HEK293 (cell line): ENCODE results near the gene PKNOX2.
A peak's percentile ranks its signal among the peaks of the same experiment; 100 is the strongest.

Experiments used
- CTCF ChIA-PET: fragments of 350-600 bp; formaldehyde crosslinking; extraction: SDS; loops from one replicate; lab custom pipeline; 2021; ENCODE audit warnings: antibody characterized with exemption; lab: Yijun Ruan, JAX
- POLR2A ChIA-PET: fragments of 300-600 bp; formaldehyde crosslinking; extraction: SDS; loops from one replicate; lab custom pipeline; 2020; ENCODE audit warnings: antibody characterized with exemption, inconsistent platforms; lab: Yijun Ruan, JAX
- H3K27ac ChIP-seq: fragments of 200-500 bp; sonication (Bioruptor generic); 2 replicates; pipeline ENCODE4 v1.5.1; 2014; ENCODE audit warnings: low read depth, low read length, control low read depth, inconsistent platforms; ENCODE audit errors: extremely low read depth
- H3K36me3 ChIP-seq, 2 experiments: fragments of 200-500 bp in 1 of 2; sonication (Bioruptor generic) in 1 of 2; 1 replicate in 1 of 2; 2 replicates in 1 of 2; pipeline ENCODE4 v1.5.1; 2014 to 2017; ENCODE audit warnings: inconsistent platforms in 2 of 2, low read length in 2 of 2; ENCODE audit not compliant: control insufficient read depth in 2 of 2, insufficient read depth in 1 of 2
- H3K4me1 ChIP-seq: fragments of 200-500 bp; sonication (Bioruptor generic); 2 replicates; pipeline ENCODE4 v1.5.1; 2014; ENCODE audit warnings: mild to moderate bottlenecking, low read length, inconsistent platforms; ENCODE audit not compliant: control insufficient read depth, insufficient read depth
- H3K4me3 ChIP-seq: 2 replicates; pipeline ENCODE4 v1.5.1; 2011; ENCODE audit warnings: low read depth, mild to moderate bottlenecking, control low read depth, low read length, moderate library complexity
- H3K9me3 ChIP-seq: fragments of 200-500 bp; sonication (Bioruptor generic); 2 replicates; pipeline ENCODE4 v1.5.1; 2014; ENCODE audit warnings: low read depth, low read length, inconsistent platforms; ENCODE audit not compliant: control insufficient read depth, insufficient read depth
- BCL11A ChIP-seq: fragments of 450-650 bp; formaldehyde crosslinking; IDR thresholded peaks from 2 replicates; pipeline ENCODE4 v1.5.1; 2016; ENCODE audit warnings: low read depth, missing biosample characterization, missing genetic modification characterization
- GLI4 ChIP-seq: fragments of 450-650 bp; formaldehyde crosslinking; IDR thresholded peaks from 2 replicates; pipeline ENCODE4 v1.5.1; 2016; ENCODE audit warnings: missing biosample characterization, missing genetic modification characterization
- GLIS1 ChIP-seq: fragments of 450-650 bp; formaldehyde crosslinking; IDR thresholded peaks from 2 replicates; pipeline ENCODE4 v1.5.1; 2016; ENCODE audit warnings: missing biosample characterization, missing genetic modification characterization
- SCRT1 ChIP-seq: fragments of 450-650 bp; formaldehyde crosslinking; IDR thresholded peaks from 2 replicates; pipeline ENCODE4 v1.5.1; 2016; ENCODE audit warnings: missing biosample characterization, missing genetic modification characterization, borderline replicate concordance
- SCRT2 ChIP-seq: fragments of 450-650 bp; formaldehyde crosslinking; IDR thresholded peaks from 2 replicates; pipeline ENCODE4 v1.5.1; 2016; ENCODE audit warnings: missing biosample characterization, missing genetic modification characterization
- YY2 ChIP-seq: fragments of 450-650 bp; formaldehyde crosslinking; IDR thresholded peaks from 2 replicates; pipeline ENCODE4 v1.5.1; 2016; ENCODE audit warnings: missing biosample characterization, missing genetic modification characterization
- ZBTB11 ChIP-seq: fragments of 450-650 bp; formaldehyde crosslinking; conservative IDR thresholded peaks from 2 replicates; pipeline ENCODE4 v1.5.1; 2016; ENCODE audit warnings: low read depth, missing biosample characterization, missing genetic modification characterization
- ZBTB20 ChIP-seq: fragments of 450-650 bp; formaldehyde crosslinking; IDR thresholded peaks from 2 replicates; pipeline ENCODE4 v1.5.1; 2016; ENCODE audit warnings: missing biosample characterization, missing genetic modification characterization
- ZFHX2 ChIP-seq: fragments of 450-650 bp; formaldehyde crosslinking; conservative IDR thresholded peaks from 2 replicates; pipeline ENCODE4 v1.5.1; 2016; ENCODE audit warnings: missing biosample characterization, missing genetic modification characterization
- ZNF114 ChIP-seq: fragments of 450-650 bp; formaldehyde crosslinking; IDR thresholded peaks from 2 replicates; pipeline ENCODE4 v1.5.0; 2017; ENCODE audit warnings: missing biosample characterization, missing genetic modification characterization
- ZNF175 ChIP-seq: fragments of 450-650 bp; formaldehyde crosslinking; IDR thresholded peaks from 2 replicates; pipeline ENCODE4 v1.5.1; 2016; ENCODE audit warnings: missing biosample characterization, missing genetic modification characterization
- ZNF211 ChIP-seq: fragments of 450-650 bp; formaldehyde crosslinking; IDR thresholded peaks from 2 replicates; pipeline ENCODE4 v1.5.1; 2016; ENCODE audit warnings: low read depth, missing biosample characterization, missing genetic modification characterization
- ZNF274 ChIP-seq, 2 experiments: fragments of 200-500 bp in 1 of 2; fragments of 450-650 bp in 1 of 2; sonication (Bioruptor generic) in 1 of 2; formaldehyde crosslinking in 1 of 2; IDR thresholded peaks; 2 replicates each; pipeline versions ENCODE4 v1.5.1 to v1.6.1; 2014 to 2016; ENCODE audit warnings: borderline replicate concordance in 1 of 2, inconsistent platforms in 1 of 2, low read length in 1 of 2, missing biosample characterization in 1 of 2, missing genetic modification characterization in 1 of 2
- ZNF530 ChIP-seq: fragments of 450-650 bp; formaldehyde crosslinking; IDR thresholded peaks from 2 replicates; pipeline ENCODE4 v1.5.1; 2016; ENCODE audit warnings: low read depth, missing biosample characterization, missing genetic modification characterization
- ZNF548 ChIP-seq: fragments of 450-650 bp; formaldehyde crosslinking; IDR thresholded peaks from 2 replicates; pipeline ENCODE4 v1.5.1; 2016; ENCODE audit warnings: missing biosample characterization, missing genetic modification characterization
- ZNF549 ChIP-seq: fragments of 450-650 bp; IDR thresholded peaks from 2 replicates; pipeline ENCODE4 v1.5.1; 2018; ENCODE audit warnings: missing biosample characterization, missing genetic modification characterization, mild to moderate bottlenecking, inconsistent platforms, moderate library complexity
- ZNF558 ChIP-seq: fragments of 450-650 bp; formaldehyde crosslinking; IDR thresholded peaks from 2 replicates; pipeline ENCODE4 v1.5.1; 2016; ENCODE audit warnings: missing biosample characterization, missing genetic modification characterization
- ZNF571 ChIP-seq: fragments of 450-650 bp; formaldehyde crosslinking; IDR thresholded peaks from 2 replicates; pipeline ENCODE4 v1.5.0; 2017; ENCODE audit warnings: missing biosample characterization, missing genetic modification characterization
- ZNF585B ChIP-seq: fragments of 450-650 bp; formaldehyde crosslinking; IDR thresholded peaks from 2 replicates; pipeline ENCODE4 v1.5.1; 2016; ENCODE audit warnings: missing biosample characterization, missing genetic modification characterization
- ZNF600 ChIP-seq: fragments of 450-650 bp; formaldehyde crosslinking; IDR thresholded peaks from 2 replicates; pipeline ENCODE4 v1.5.1; 2016; ENCODE audit warnings: missing biosample characterization, missing genetic modification characterization
- ZNF654 ChIP-seq: fragments of 450-650 bp; formaldehyde crosslinking; IDR thresholded peaks from 2 replicates; pipeline ENCODE4 v1.5.1; 2016; ENCODE audit warnings: low read depth, missing biosample characterization, missing genetic modification characterization

PKNOX2 gene

GRCh38 chr11:125431481-125431880 lies 266.9 kb downstream of the PKNOX2 start:
- TF ChIP-seq ZNF600 (tag by site-specific recombination) (no peak), ZNF114 (tag by site-specific recombination) (no peak), ZNF175 (tag by site-specific recombination) (no peak), GLI4 (tag by site-specific recombination) (no peak), ZBTB11 (tag by site-specific recombination) (no peak), ZNF558 (tag by site-specific recombination) (no peak), BCL11A (no peak), YY2 (tag by site-specific recombination) (no peak), ZNF211 (no peak), ZNF549 (tag by site-specific recombination) (no peak), ZBTB20 (tag by site-specific recombination) (no peak), ZNF530 (no peak)
- Histone ChIP-seq H3K9me3 (no peaks in the 10 kb centered on the region), H3K4me3 (no peak overlapping the region), H3K27ac (no peak overlapping the region), H3K36me3 (peaks cover 0 to 18% of the 10 kb centered on the region in 2 experiments; a peak in 1 of 3 replicates), H3K4me1 (no peaks in the 10 kb centered on the region)
- POLR2A ChIA-PET: no interaction called here
- CTCF ChIA-PET: interaction anchor here (0.6 to 10.0 kb wide), 12 partner anchors 8 to 755 kb away, joined by 3 to 81 read pairs (median 4); no protein-coding TSS in a partner anchor

- Histone ChIP-seq H3K4me1 (no peaks in the 10 kb centered on the region), H3K27ac (no peak overlapping the region), H3K9me3 (no peaks in the 10 kb centered on the region), H3K36me3 (peaks cover 0 to 18% of the 10 kb centered on the region in 2 experiments; a peak in 1 of 3 replicates), H3K4me3 (no peak overlapping the region)
- ChIA-PET CTCF (interaction anchor here (0.6 to 10.0 kb wide), 21 partner anchors 9 to 811 kb away, joined by 3 to 81 read pairs (median 5); partner anchors contain the start of gene TBRG1), POLR2A (interaction anchor here (0.6 to 0.8 kb wide), 2 partner anchors 69 to 145 kb away, joined by 3 to 8 read pairs; no protein-coding TSS in a partner anchor)
- TF ChIP-seq ZNF571 (tag by site-specific recombination) (no peak), ZNF585B (tag by site-specific recombination) (no peak), ZNF274 (IDR thresholded peaks at IDR 0.05; ENCODE audit: low read length) (no peak), ZNF274 (tag by site-specific recombination; IDR thresholded peaks at IDR 0.05; ENCODE audit: borderline replicate concordance) (no peak), ZNF654 (tag by site-specific recombination) (peak; percentile 54), ZNF548 (tag by site-specific recombination) (no peak), YY2 (tag by site-specific recombination) (no peak)
These were observed 269.0 kb downstream of the PKNOX2 start for GRCh38 chr11:125433454-125434121.

- Histone ChIP-seq H3K27ac (no peak overlapping the region), H3K9me3 (no peaks in the 10 kb centered on the region), H3K36me3 (peaks cover 0 to 8% of the 10 kb centered on the region in 2 experiments; a peak in 1 of 3 replicates), H3K4me3 (no peak overlapping the region), H3K4me1 (no peaks in the 10 kb centered on the region)
- CTCF ChIA-PET: interaction anchor here (0.6 to 2.2 kb wide), 6 partner anchors 8 to 344 kb away, joined by 3 to 9 read pairs (median 4); no protein-coding TSS in a partner anchor
- POLR2A ChIA-PET: no interaction called here
- TF ChIP-seq ZFHX2 (tag by site-specific recombination): no peak
- 0 out of 2 replicates have a peak, but pooled peaks have one; percentile 15 for TF ChIP-seq GLIS1
- peak; percentile 76 for TF ChIP-seq SCRT2 (tag by site-specific recombination)
- TF ChIP-seq ZNF585B (tag by site-specific recombination): no peak
- TF ChIP-seq SCRT1 (tag by site-specific recombination): 0 out of 2 replicates have a peak, but pooled peaks have one; percentile 44
These were observed 271.1 kb downstream of the PKNOX2 start for GRCh38 chr11:125435461-125436238.
